ENCODE measurements around the gene GJA4.

The GJA4 gene

DNA sequence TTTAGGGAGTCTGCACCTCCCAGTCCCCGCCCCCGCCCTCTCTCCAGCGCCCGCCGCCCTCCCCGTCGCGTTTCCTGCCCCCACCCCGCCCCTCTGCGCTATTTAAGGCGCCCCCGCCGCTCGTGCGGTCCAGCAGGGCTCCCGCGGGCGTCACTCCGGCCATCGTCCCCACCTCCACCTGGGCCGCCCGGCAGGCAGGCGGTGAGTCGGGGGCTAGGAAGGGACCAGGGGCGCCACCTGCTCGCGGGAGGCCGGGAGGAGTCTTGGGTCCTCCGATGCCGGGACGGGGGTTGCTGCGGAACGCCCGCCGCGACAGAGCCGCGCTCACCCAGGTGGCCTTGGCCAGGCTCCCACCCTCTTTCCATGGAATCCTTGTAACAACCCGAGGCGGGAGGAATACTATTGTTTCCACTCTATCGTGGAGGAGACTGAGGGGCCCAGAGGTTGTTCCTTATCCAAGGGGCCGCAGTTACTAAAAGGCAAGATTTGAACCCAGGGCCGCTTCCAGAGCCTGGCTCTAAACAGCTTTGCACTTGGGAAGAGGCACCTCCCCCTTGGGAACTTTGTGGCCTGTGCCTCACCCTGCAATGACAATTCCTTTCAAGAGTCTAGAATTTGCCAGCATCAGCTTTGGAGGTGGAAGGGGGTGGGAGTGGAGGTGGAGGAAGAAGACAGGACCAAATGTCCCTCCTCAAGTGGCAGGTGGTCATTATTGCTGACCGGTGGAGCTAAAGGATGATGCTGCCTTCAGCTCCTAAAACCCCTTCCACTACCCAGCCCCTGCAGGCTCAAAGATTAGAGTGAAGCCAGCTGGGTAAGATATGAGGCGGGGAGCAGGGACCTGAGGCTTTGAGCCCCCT is at the start of gene GJA4:
Gene GJA4, plus strand, starts transcription at position 132 of the 860 bp plus-strand sequence. CDS start 1,215 bp downstream, outside the sequence.
- peak; percentile 29 for DNase-seq

DNA sequence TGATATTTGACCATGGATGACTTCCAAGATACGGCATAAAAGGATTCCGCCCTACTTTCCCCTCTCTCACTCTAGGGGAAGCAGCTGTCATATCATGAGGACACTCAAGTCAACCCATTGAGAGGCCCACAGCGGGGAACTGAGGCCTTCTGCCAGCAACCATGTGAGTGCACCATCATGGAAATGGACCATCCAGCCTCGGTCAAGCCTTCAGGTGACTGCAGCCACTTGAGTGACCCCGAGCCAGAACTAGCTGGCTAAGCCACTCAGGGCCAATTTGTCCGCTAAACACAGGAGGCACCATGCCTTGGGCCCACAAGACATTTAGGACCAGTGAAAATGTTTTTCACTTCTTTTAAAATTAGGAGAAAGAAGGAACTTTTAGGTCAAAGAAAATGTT is 49.0 kb upstream of the GJA4 start:
- DNase-seq = no peak

DNA sequence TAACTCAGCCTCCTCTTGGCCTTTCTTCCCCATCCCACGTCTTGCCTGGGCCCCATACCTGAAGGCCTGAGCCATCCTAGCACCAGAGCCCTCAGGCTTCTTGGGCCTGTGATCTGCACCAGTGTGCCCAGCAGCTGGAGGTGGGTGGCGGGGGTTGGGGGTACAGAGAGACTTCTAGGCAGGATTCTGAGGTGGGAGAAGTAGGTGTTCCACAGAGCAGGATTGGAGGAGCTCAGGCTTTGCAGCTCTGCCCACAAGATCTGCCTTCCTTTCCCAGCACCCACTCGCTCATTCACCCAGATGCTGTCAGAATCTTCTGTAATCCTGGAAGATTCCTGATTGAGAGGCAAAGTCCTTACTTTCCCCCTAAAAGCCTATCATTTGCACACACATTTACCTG is 47.9 kb upstream of the GJA4 start:
- no peak for DNase-seq

DNA sequence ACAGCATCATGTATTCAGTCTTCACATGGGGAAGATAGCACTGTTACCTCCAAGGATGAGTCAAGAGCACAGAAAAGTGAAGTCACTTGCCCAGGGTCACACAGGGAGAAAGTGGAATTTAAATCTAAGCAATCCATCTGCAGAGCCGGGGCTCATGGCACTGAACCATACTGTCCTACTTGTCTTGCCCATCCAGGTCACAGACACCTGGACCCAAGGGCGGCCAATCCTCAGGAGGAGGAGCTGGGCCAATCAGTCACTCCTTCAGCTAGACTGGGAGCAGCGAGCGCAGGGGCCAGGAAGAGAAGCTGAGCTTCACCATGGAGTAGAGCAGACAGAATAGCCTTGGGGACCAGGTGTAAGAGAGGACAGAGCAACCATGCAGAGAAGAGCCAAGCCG is 47.1 kb upstream of the GJA4 start:
- DNase-seq = no peak

DNA sequence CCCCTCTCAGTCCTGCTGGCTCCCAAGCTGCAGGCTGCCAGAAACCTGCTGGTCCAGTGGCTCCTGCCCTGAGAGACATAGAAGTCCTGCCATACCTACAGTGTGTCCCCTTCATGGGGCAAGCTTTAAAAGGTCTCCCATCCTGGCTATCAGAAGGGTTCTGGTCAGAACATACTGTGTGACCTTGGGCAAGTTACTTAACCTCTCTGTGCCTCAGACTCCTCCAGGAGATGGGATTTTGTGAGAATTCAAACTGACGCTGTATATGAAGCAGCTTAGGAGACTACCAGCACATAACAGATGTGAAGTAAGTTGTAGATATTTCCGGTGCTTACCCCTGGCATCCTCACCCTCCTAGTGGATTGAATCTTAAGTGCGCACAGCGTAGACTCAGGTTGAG is 46.7 kb upstream of the GJA4 start:
- DNase-seq = no peak

DNA sequence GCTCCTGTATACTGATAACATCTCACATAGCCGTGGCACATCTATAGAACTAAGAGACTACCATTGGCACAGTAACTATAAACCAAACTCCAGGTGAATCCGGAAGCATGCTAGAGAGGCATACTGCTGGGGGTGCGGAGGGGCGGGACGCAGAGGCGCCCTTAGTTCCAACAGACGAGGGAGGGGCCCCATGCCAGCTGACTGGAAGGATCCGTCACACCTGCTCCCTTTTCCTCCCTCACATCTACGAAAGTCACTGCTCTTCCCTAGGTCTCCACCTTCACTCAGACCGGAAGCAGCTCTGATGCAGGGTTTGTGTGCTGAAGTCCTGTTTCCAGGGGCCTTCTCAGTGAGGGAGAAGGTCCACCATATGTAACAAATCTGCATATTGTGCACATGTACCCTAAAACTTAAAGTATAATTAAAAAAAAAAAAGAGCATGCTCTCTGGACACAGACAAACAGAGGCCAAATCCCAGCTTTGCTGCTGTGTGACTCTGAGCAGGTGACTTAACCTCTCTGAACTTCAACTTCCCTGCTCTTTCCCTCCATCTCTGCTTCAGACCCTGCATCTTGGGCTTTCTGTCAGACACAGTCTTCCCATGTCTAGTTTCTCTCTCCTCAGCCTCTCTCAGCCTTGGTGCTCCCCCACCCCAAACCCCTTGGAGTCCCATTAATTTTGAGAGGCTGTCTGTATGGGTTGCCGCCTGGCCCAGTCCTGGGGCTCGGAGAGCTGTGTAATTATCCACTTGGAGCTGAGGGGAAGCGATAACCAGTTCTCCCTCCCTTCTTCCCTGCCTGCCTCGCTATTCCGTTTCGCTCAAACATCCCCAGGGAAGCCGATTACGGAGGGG is 45.8 kb upstream of the GJA4 start:
- no peak for DNase-seq

DNA sequence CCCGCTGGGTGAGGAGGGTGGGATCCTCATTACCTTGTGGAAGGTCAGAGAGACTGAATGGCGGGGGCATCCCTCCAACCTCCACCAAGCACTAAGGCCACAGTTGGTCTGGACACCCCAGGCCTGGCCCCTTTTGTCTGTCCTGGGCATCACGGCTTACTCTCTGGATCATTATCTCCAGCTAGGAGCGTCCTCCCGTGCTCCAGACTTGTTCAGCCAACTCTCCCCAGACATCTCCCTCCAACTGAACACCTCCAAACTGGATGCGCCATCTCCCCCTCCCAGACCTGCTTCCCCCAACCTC is 45.2 kb upstream of the GJA4 start:
- no peak for DNase-seq

DNA sequence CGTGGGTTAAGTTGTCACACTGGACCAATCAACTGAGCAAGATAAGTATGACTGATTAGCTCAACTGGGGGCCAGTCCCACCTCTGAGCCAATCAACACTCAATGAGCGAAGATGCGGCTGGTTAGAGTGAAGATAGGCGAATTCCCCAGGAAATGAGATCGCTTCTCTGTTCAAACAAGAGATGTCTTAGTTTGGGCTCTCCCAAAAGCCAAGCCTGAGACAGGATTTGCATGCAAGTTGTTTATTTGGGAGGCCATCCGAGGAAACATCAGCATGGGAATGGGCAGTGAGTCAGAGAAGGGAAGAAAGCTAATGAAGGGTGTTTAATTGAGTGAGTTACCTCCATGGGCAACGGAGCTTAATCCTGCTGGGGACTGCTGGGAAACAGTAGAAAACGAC is 42.8 kb upstream of the GJA4 start:
- DNase-seq = no peak

DNA sequence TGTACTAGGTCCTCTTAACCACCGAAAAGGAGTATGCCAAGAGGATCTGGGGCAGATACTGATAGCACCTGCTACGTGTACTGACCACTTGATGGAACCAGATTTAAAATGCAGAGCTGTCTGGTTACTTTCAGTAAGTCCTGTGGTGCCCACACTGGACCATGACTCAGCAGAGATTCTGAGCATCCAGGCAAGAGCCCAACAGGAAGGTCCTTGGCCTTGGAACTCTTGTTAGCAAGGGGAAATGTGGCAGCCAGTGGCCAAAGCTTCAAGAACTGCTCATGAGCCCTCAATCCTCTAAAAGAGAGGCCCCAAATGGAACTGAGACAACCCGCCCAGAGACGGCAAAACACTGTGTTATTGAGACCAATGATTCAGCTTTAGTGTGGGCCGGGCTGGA is 42.2 kb upstream of the GJA4 start:
- DNase-seq = no peak

DNA sequence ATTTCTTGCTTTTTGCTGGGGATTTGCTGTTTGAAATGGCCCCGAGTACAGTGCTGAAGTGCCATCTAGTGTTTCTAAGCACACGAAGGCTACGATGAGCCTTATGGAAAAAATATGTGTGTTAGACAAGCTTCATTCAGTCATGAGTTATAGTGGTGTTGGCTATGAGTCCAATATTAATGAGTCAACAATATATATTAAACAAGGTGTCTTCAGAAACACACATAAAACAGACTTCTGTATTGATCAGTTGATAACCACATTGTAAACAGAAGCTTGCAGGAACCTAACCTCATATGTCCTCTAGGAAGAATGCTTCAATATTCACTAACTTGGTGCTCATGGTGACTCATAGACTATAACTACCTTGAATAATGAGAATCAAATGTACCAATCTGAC is 39.6 kb upstream of the GJA4 start:
- no peak for DNase-seq

DNA sequence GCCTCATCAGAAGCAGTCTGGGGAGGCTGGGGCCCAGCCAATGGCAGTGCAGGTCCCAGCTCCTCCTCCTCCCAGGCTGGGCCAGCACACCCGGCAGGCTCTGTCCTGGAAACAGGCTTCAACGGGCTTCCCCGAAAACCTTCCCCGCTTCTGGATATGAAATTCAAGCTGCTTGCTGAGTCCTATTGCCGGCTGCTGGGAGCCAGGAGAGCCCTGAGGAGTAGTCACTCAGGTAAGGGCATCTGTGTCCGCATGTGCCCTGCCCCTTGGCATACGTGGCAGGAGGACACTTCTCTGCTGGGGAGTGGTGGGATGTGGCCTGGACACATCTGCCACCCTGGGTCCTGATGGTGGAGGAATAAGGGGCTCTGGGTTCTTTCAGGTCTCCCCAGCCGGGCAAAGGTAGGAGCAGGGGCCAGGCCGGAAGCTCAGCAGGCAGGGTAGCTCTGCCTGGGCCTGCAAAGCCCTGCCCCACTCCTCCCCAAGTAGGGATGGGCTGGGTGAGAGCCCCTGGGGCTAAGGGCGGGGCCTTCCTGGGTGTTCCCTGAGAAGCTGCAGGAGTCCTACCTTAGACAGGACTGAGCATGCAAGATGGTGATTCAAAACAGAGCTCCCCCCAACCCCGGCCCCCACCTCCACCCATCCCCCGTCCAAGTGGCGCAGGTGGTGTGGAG is 37.7 kb upstream of the GJA4 start, which contains the start of gene GJB5:
Gene GJB5, plus strand, starts transcription at position 84 of the 674 bp plus-strand sequence. CDS start 2,284 bp downstream, outside the sequence.
- no peak for DNase-seq

DNA sequence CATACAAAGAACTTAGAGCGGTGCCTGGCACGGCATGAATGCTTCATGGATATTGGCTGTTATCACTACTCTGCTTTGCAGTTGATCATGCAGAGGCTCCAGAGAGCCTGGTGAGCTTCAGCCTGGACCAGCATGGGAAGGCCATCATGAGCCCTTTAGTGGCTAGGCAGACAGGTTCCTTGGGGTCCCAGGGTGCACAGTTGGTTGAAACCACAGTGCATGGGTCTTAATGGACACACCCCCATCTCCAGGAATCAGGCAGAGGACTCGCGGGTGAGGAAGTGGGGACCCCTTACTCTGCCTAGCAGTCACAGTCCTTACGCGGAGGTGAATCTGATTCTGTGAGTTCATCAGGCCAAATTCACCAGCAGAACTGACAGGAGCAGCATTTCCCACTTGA is 36.8 kb upstream of the GJA4 start:
- no peak for DNase-seq

DNA sequence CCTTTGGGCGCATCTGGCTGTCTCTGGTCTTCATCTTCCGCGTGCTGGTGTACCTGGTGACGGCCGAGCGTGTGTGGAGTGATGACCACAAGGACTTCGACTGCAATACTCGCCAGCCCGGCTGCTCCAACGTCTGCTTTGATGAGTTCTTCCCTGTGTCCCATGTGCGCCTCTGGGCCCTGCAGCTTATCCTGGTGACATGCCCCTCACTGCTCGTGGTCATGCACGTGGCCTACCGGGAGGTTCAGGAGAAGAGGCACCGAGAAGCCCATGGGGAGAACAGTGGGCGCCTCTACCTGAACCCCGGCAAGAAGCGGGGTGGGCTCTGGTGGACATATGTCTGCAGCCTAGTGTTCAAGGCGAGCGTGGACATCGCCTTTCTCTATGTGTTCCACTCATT is 35.4 kb upstream of the GJA4 start:
- DNase-seq = no peak

DNA sequence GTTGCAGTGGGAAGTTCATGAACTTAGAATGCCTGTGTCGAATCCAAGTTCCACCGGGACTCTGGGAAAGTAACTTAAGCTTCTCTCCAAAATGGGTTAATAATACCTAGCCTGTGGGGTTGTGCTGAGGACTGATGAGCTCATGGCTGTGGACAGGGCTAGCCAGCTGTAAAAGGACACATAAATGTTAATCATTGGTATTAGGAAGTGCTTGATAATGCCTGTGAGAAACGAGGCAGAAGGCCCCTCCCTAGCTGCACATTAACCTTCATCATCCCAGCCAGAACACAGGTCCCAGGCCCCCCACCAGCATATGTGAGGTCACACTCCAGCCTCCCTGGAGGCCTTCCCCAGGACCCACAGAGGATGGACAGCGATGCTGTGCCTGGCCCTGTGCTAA is 34.0 kb upstream of the GJA4 start:
- no peak for DNase-seq

DNA sequence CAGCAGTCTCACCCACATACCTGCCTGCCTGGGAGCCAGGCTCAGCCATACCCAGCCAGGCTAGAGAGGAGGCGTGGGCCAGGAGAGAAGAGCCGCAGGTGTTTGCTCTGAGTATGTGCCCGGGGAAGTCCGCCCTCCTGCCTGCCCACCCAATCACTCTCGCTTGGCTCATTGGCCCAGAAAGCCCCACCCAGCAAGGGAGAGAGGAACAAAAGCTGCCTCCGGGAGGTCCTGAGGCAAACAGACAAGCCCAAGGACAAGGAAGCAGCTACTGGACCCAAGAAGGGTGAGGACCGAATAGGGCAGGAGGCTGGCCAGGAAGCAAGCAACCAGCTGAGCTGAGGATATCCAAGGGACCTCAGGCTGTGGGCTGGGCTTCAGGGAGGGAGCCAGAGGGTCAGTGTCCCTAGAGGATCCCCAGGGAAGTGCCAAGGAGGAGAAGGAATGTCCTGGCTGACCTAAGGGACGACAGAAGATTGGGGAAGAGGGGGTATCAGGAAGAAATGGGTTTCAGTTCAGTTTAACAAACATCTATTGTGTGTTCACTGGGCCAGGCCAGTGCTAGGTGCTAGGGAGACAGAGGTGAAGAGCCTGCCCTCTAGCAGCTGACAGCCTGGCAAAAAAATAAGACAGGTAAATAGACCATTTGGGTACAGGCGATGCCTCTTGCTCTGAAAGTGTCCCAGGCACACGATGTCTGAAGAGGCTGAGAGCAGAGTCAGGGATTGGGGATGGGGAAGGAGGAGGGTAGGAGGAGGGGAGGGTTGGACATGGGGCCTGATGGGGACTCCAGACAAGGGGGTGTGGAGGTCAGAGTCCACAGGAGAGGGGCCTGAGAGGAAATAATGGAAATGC is 33.1 kb upstream of the GJA4 start, which contains the start of gene GJB4:
Gene GJB4, plus strand, starts transcription at position 238 of the 855 bp plus-strand sequence. CDS start 1,515 bp downstream, outside the sequence.
- no peak for DNase-seq

DNA sequence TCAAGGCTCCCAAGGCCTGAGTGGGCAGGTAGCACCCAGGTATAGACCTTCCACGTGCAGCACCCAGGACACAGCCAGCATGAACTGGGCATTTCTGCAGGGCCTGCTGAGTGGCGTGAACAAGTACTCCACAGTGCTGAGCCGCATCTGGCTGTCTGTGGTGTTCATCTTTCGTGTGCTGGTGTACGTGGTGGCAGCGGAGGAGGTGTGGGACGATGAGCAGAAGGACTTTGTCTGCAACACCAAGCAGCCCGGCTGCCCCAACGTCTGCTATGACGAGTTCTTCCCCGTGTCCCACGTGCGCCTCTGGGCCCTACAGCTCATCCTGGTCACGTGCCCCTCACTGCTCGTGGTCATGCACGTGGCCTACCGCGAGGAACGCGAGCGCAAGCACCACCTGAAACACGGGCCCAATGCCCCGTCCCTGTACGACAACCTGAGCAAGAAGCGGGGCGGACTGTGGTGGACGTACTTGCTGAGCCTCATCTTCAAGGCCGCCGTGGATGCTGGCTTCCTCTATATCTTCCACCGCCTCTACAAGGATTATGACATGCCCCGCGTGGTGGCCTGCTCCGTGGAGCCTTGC is 31.5 kb upstream of the GJA4 start:
- no peak for DNase-seq

DNA sequence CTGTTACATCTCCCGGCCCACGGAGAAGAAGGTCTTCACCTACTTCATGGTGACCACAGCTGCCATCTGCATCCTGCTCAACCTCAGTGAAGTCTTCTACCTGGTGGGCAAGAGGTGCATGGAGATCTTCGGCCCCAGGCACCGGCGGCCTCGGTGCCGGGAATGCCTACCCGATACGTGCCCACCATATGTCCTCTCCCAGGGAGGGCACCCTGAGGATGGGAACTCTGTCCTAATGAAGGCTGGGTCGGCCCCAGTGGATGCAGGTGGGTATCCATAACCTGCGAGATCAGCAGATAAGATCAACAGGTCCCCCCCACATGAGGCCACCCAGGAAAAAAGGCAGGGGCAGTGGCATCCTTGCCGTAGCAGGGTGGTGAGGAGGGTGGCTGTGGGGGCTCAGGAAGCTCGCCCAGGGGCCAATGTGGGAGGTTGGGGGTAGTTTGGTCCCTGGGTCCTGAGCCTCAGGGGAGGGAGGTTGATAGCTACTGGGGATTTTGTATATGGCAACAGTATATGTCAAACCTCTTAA is 31.0 kb upstream of the GJA4 start:
- no peak for DNase-seq

DNA sequence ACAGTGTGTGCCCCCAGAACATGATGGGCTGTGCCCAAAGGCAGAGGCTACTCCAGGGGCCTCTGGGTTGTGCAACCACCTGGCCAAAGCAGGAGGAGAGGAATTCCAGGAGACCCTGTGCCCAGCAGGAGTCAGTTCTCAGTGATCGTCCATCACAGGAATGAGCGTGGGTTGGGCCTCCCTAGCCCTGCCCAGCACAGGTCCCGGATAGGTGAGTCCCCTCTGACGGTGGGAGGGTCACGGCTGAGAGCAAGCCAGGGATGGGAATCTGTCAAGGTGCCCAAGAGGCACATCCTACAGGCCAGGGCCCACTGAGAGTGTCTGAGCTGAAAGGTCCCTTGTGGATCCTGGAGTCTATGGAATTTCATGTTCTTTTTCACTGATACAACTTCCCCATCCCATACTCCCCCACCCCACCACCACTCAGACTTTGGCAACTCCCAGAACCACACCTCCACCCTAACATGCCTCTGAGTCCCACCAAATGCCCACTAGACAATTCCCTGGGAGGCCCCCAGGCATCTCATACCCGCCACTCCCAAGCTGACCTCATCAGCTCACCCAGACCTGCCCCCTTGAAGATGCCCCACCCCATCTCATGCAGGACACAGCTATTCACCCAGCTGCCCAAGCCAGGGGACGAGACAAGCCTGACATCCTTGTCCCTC is 30.2 kb upstream of the GJA4 start:
- no peak for DNase-seq

DNA sequence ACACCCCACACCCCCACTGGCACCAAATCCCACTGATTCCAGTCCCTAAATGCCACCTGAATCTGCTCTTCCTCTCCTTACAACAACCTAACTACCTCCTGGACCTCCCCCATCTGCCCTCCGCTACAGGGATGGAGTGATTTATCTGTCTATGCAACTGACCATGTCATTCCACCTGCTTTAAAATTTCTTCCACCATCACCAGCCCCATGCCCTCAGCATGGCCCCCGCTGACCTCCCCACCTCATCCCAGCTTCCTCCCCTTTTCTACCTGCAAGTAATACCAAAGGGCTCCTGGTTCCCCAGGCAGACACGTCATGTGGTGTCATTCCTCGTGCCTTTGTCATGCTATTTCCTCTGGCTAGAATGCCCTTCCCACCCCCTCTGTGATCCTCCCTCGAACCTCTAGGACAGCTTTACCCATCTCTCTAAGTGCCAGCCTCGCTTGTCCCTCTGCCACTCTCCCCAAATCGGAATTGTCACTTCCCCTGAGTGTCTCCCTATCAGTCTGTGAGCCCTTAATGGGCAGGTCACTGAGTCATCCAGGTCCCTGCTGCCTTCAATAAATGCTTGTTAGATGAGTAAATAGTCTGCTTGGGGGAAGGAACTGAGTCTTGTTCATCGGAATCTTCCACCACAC is 29.5 kb upstream of the GJA4 start:
- no peak for DNase-seq

DNA sequence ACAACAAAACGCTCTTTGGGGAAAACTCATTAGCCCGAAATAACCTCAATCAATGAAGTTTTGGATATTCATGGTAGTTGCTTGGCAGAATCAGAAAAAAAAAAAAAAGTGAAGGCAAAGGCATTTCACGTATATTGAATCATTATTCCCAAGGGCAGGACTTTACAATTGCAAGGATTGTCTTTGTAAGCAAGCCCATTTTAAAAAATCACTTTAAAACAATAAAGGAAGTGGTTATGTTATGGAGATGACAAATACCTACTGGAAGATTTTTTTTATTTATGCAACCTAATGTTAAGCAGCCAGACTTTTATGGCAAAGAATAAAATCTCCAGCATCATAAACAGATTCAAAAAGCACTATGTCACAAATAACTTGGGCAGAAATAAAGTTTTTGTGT is 23.9 kb upstream of the GJA4 start:
- DNase-seq = no peak

Measured in CD4-positive, alpha-beta T cell treated with Interleukin-6 for 4 hours (primary cell).